Measurements from ENCODE around the gene TMEM263. TPM values are rescaled to one million over a fixed set of nuclear protein-coding genes. Genes with fewer than 3 reads are reported as not detected.

The TMEM263 gene
- total and polyA plus RNA-seq, 2 donors (not counting 1 experiment from before 2014, with no cell fraction given), result 97.9 to 116 TPM

DNA sequence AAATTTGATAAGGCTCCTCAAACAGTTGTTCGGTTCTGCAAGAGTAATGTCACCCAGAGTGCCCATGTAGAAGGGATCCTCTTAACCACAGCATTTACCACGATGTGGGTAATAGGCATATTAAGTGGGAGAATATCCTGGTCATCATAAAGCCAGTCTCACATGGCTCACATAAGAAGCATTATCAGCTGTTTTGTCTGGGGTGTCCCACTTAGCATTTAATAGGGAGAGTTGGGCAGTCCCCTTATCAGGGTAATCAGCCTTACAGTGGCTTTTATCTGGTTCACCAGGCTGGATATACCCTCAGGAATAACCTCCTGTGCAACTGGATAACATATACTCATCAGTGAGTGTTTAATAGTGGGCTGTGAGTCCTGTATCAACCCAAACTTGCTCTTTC, 12.9 kb upstream of the TMEM263 start:
- Histone ChIP-seq H3K4me3 (replicated peaks in 1 of 4; ENCODE audit: control extremely low read depth in 1 of 4, insufficient read depth in 1 of 4, low read depth in 3 of 4, low read length in 4 of 4) (no peak overlapping the region), H3K27me3 (ENCODE audit: control insufficient read depth, insufficient read depth, low read length) (no peaks in the 10 kb centered on the region), H3K27ac (ENCODE audit: insufficient read depth, low read length) (no peak overlapping the region), H4K20me1 (ENCODE audit: control insufficient read depth, extremely low read depth, insufficient read depth, low read length) (no peaks in the 10 kb centered on the region), H3K36me3 (ENCODE audit: control insufficient read depth, insufficient read depth, low read length) (no peaks in the 10 kb centered on the region), H3K4me1 (ENCODE audit: control insufficient read depth, extremely low read depth, insufficient read depth, low read length) (no peaks in the 10 kb centered on the region), H3K4me2 (ENCODE audit: extremely low read depth, insufficient read depth, low read length) (no peak overlapping the region), H3K9me3 (ENCODE audit: control insufficient read depth, insufficient read depth, low read depth, low read length) (no peaks in the 10 kb centered on the region), H3K79me2 (ENCODE audit: control insufficient read depth, insufficient read depth, low read length) (no peaks in the 10 kb centered on the region), H3K9ac (ENCODE audit: insufficient read depth, low read length) (no peak overlapping the region), H2AFZ (ENCODE audit: low read length) (no peak overlapping the region)
- DNase-seq (ENCODE audit: low read depth in 2 of 2), result no peak
- TF ChIP-seq, protein P1, sequence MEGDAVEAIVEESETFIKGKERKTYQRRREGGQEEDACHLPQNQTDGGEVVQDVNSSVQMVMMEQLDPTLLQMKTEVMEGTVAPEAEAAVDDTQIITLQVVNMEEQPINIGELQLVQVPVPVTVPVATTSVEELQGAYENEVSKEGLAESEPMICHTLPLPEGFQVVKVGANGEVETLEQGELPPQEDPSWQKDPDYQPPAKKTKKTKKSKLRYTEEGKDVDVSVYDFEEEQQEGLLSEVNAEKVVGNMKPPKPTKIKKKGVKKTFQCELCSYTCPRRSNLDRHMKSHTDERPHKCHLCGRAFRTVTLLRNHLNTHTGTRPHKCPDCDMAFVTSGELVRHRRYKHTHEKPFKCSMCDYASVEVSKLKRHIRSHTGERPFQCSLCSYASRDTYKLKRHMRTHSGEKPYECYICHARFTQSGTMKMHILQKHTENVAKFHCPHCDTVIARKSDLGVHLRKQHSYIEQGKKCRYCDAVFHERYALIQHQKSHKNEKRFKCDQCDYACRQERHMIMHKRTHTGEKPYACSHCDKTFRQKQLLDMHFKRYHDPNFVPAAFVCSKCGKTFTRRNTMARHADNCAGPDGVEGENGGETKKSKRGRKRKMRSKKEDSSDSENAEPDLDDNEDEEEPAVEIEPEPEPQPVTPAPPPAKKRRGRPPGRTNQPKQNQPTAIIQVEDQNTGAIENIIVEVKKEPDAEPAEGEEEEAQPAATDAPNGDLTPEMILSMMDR (conservative IDR thresholded peaks at IDR 0.05 in 1 of 2, IDR thresholded peaks at IDR 0.05 in 1 of 2; ENCODE audit: low read depth in 1 of 2, low read length in 2 of 2), result no peak
- no peak for TF ChIP-seq EZH2 (IDR thresholded peaks at IDR 0.05; ENCODE audit: low read length, missing control alignments)

DNA sequence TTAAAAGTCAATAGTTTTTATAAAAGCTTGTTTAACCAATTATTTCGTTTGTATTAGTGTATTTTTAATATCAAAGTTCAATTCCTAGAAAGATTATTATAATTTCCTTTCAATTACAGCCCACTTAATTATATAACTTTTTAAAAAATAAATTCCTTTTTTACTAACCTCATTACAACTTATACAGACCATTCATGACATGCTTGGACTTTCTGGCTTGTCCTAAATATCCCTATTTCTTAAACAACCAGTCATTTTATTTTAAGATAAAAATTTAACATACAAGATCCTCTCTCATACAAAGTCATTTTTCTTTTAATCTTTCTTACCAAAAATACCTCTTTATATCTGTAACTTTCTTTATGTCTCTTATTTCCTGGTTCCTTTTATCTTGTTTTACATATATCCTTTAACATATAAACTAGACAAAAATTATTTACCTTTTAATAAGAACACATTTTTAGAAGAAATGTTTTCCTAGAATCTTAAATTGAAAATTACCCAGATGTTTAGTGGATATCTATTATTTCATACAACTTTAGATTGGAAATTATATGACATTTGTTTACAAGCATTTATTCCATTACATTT, 10.4 kb upstream of the TMEM263 start:
- TF ChIP-seq EZH2 (IDR thresholded peaks at IDR 0.05; ENCODE audit: low read length, missing control alignments), result no peak
- TF ChIP-seq, protein P1 (conservative IDR thresholded peaks at IDR 0.05 in 1 of 2, IDR thresholded peaks at IDR 0.05 in 1 of 2; ENCODE audit: low read depth in 1 of 2, low read length in 2 of 2), result no peak
- Histone ChIP-seq H3K4me2 (ENCODE audit: extremely low read depth, insufficient read depth, low read length) (no peak overlapping the region), H2AFZ (ENCODE audit: low read length) (no peak overlapping the region), H3K9ac (ENCODE audit: insufficient read depth, low read length) (no peak overlapping the region), H3K9me3 (ENCODE audit: control insufficient read depth, insufficient read depth, low read depth, low read length) (no peaks in the 10 kb centered on the region), H3K4me1 (ENCODE audit: control insufficient read depth, extremely low read depth, insufficient read depth, low read length) (no peaks in the 10 kb centered on the region), H3K79me2 (ENCODE audit: control insufficient read depth, insufficient read depth, low read length) (no peaks in the 10 kb centered on the region), H3K27me3 (ENCODE audit: control insufficient read depth, insufficient read depth, low read length) (no peaks in the 10 kb centered on the region), H3K36me3 (ENCODE audit: control insufficient read depth, insufficient read depth, low read length) (no peaks in the 10 kb centered on the region), H4K20me1 (ENCODE audit: control insufficient read depth, extremely low read depth, insufficient read depth, low read length) (no peaks in the 10 kb centered on the region), H3K4me3 (replicated peaks in 1 of 4; ENCODE audit: control extremely low read depth in 1 of 4, insufficient read depth in 1 of 4, low read depth in 3 of 4, low read length in 4 of 4) (no peak overlapping the region), H3K27ac (ENCODE audit: insufficient read depth, low read length) (no peak overlapping the region)
- DNase-seq (ENCODE audit: low read depth in 2 of 2), result no peak

DNA sequence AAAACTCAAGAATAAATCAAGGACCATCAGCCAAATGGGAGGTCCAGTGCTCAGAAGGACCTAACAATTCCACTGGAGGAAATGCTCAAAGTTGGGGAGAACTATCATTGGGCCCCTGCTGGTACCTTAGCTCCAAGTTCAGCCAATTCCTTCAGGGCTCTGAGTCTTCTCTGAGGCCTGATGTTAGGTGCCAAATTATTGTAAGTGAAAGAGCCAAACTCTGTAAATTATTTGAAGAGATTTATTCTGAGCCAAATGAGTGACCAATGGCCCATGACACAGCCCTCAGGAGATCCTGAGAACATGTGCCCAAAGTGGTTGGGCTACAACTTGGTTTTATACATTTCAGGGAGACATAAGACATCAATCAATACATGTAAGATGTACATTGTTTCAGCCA, 8.2 kb upstream of the TMEM263 start:
- Histone ChIP-seq H3K27me3 (ENCODE audit: control insufficient read depth, insufficient read depth, low read length) (no peaks in the 10 kb centered on the region), H3K9me3 (ENCODE audit: control insufficient read depth, insufficient read depth, low read depth, low read length) (no peaks in the 10 kb centered on the region), H2AFZ (ENCODE audit: low read length) (no peak overlapping the region), H3K79me2 (ENCODE audit: control insufficient read depth, insufficient read depth, low read length) (no peaks in the 10 kb centered on the region), H3K4me3 (replicated peaks in 1 of 4; ENCODE audit: control extremely low read depth in 1 of 4, insufficient read depth in 1 of 4, low read depth in 3 of 4, low read length in 4 of 4) (no peak overlapping the region), H3K27ac (ENCODE audit: insufficient read depth, low read length) (no peak overlapping the region), H3K4me1 (ENCODE audit: control insufficient read depth, extremely low read depth, insufficient read depth, low read length) (no peaks in the 10 kb centered on the region), H3K4me2 (ENCODE audit: extremely low read depth, insufficient read depth, low read length) (no peak overlapping the region), H4K20me1 (ENCODE audit: control insufficient read depth, extremely low read depth, insufficient read depth, low read length) (no peaks in the 10 kb centered on the region), H3K36me3 (ENCODE audit: control insufficient read depth, insufficient read depth, low read length) (no peaks in the 10 kb centered on the region), H3K9ac (ENCODE audit: insufficient read depth, low read length) (no peak overlapping the region)
- DNase-seq (ENCODE audit: low read depth in 2 of 2), result no peak
- TF ChIP-seq, protein P1 (conservative IDR thresholded peaks at IDR 0.05 in 1 of 2, IDR thresholded peaks at IDR 0.05 in 1 of 2; ENCODE audit: low read depth in 1 of 2, low read length in 2 of 2), result no peak
- no peak for TF ChIP-seq EZH2 (IDR thresholded peaks at IDR 0.05; ENCODE audit: low read length, missing control alignments)
